ENCODE data around the gene TEPSIN.

The TEPSIN gene

GRCh38 chr17:81251094-81251708, 12.3 kb upstream of the TEPSIN start:
- TF ChIP-seq CTCF (IDR thresholded peaks at IDR 0.05; ENCODE audit: borderline replicate concordance, control extremely low read depth, extremely low read depth, insufficient read depth, missing control alignments) = no peak
- no peak for DNase-seq (ENCODE audit: low spot score)
- in situ Hi-C loops (cut with MboI; ENCODE audit: low sequenced_read_pairs, unreplicated experiment) = loop anchor here (10.0 kb wide), 1 partner anchor 234 kb away; no protein-coding TSS in a partner anchor

- in situ Hi-C loops (cut with MboI; ENCODE audit: low sequenced_read_pairs, unreplicated experiment) = loop anchor here (10.0 kb wide), 1 partner anchor 234 kb away; no protein-coding TSS in a partner anchor
- no peak for TF ChIP-seq CTCF (IDR thresholded peaks at IDR 0.05; ENCODE audit: borderline replicate concordance, control extremely low read depth, extremely low read depth, insufficient read depth, missing control alignments)
- no peak for DNase-seq (ENCODE audit: low spot score)
These were observed 11.6 kb upstream of the TEPSIN start for GRCh38 chr17:81250286-81251093.

GRCh38 chr17:81249223-81250040, 10.6 kb upstream of the TEPSIN start:
- no peak for DNase-seq (ENCODE audit: low spot score)
- TF ChIP-seq CTCF (IDR thresholded peaks at IDR 0.05; ENCODE audit: borderline replicate concordance, control extremely low read depth, extremely low read depth, insufficient read depth, missing control alignments) = no peak
- in situ Hi-C loops (cut with MboI; ENCODE audit: low sequenced_read_pairs, unreplicated experiment) = loop anchor here (10.0 kb wide), 1 partner anchor 235 kb away; no protein-coding TSS in a partner anchor

- no peak for TF ChIP-seq CTCF (IDR thresholded peaks at IDR 0.05; ENCODE audit: borderline replicate concordance, control extremely low read depth, extremely low read depth, insufficient read depth, missing control alignments)
- no peak for DNase-seq (ENCODE audit: low spot score)
- in situ Hi-C loops (cut with MboI; ENCODE audit: low sequenced_read_pairs, unreplicated experiment) = no loop called here
These were observed 9.8 kb upstream of the TEPSIN start for GRCh38 chr17:81248649-81249048.

- DNase-seq (ENCODE audit: low spot score) = no peak
- in situ Hi-C loops (cut with MboI; ENCODE audit: low sequenced_read_pairs, unreplicated experiment) = no loop called here
- TF ChIP-seq CTCF (IDR thresholded peaks at IDR 0.05; ENCODE audit: borderline replicate concordance, control extremely low read depth, extremely low read depth, insufficient read depth, missing control alignments) = no peak
These were observed 8.6 kb upstream of the TEPSIN start for GRCh38 chr17:81247339-81247990.
